RWPE1 (cell line): ENCODE data around the gene PIK3R3.
A peak's percentile ranks its signal among the peaks of the same experiment; 100 is the strongest.

Source experiments
- CTCF ChIA-PET: fragments of 350-600 bp; sonication (Branson Sonifier 250); formaldehyde crosslinking; extraction: SDS; loops from one replicate; lab custom pipeline; 2021; lab: Yijun Ruan, JAX
- POLR2A ChIA-PET: fragments of 400-600 bp; formaldehyde crosslinking; extraction: SDS; loops from one replicate; lab custom pipeline; 2020; ENCODE audit warnings: antibody characterized with exemption; ENCODE audit not compliant: low non-redundant PET; lab: Yijun Ruan, JAX
- DNase-seq: peaks from one replicate; pipeline ENCODE4 v3.0.0; 2012; ENCODE audit warnings: low spot score
- H3K27ac ChIP-seq: fragments of 450-650 bp; 2 replicates; pipeline ENCODE4 v1.5.1; 2017
- CTCF ChIP-seq: fragments of 450-650 bp; conservative IDR thresholded peaks from 2 replicates; pipeline ENCODE4 v1.5.1; 2017; ENCODE audit warnings: low read depth, mild to moderate bottlenecking

The PIK3R3 gene

GRCh38 chr1:46148318-46148717 is 15.9 kb upstream of the PIK3R3 start:
- H3K27ac ChIP-seq: no peak overlapping the region
- no peak for TF ChIP-seq CTCF
- POLR2A ChIA-PET: no interaction called here
- DNase-seq: no peak
- CTCF ChIA-PET: interaction anchor here (0.7 kb wide), 1 partner anchor 1484 kb away, joined by 7 read pairs; no protein-coding TSS in a partner anchor

- CTCF ChIA-PET: no interaction called here
- no peak for DNase-seq
- POLR2A ChIA-PET: no interaction called here
Observed at GRCh38 chr1:46137916-46138315, 5.5 kb upstream of the PIK3R3 start.

GRCh38 chr1:46136711-46137110 is 4.3 kb upstream of the PIK3R3 start:
- no peak overlapping the region for H3K27ac ChIP-seq
- TF ChIP-seq CTCF: no peak
- ChIA-PET CTCF (no interaction called here), POLR2A (no interaction called here)
- no peak for DNase-seq

More at GRCh38 chr1:46137916-46138315, 5.5 kb upstream of the PIK3R3 start:
- TF ChIP-seq CTCF: no peak
- no peak overlapping the region for H3K27ac ChIP-seq

- TF ChIP-seq CTCF: no peak
- POLR2A ChIA-PET: interaction anchor here (0.6 kb wide), 1 partner anchor 36 kb away, joined by 3 read pairs; no protein-coding TSS in a partner anchor
- H3K27ac ChIP-seq: no peak overlapping the region
- DNase-seq: peak; percentile 66
- CTCF ChIA-PET: interaction anchor here (0.6 to 1.1 kb wide), 6 partner anchors 29 to 166 kb away, joined by 3 read pairs; no protein-coding TSS in a partner anchor
Observed at GRCh38 chr1:46134660-46135331, 2.4 kb upstream of the PIK3R3 start.

GRCh38 chr1:46133781-46134350 is 1.4 kb upstream of the PIK3R3 start:
- POLR2A ChIA-PET: no interaction called here
- TF ChIP-seq CTCF: no peak
- peak overlapping the region; percentile 98 for H3K27ac ChIP-seq
- CTCF ChIA-PET: interaction anchor here (0.6 to 1.0 kb wide), 3 partner anchors 46 to 1042 kb away, joined by 3 to 4 read pairs (median 3); no protein-coding TSS in a partner anchor
- DNase-seq: no peak

- H3K27ac ChIP-seq: peak overlapping the region; percentile 98
- ChIA-PET CTCF (interaction anchor here (0.5 to 0.7 kb wide), 3 partner anchors 12 to 1043 kb away, joined by 3 to 4 read pairs (median 3); no protein-coding TSS in a partner anchor), POLR2A (no interaction called here)
- peak; percentile 68 for DNase-seq
- no peak for TF ChIP-seq CTCF
Observed at GRCh38 chr1:46133181-46133658, 791 bp upstream of the PIK3R3 start.
